ENCODE results near the gene MALAT1.
A peak's percentile ranks its signal among the peaks of the same experiment; 100 is the strongest.

DNA sequence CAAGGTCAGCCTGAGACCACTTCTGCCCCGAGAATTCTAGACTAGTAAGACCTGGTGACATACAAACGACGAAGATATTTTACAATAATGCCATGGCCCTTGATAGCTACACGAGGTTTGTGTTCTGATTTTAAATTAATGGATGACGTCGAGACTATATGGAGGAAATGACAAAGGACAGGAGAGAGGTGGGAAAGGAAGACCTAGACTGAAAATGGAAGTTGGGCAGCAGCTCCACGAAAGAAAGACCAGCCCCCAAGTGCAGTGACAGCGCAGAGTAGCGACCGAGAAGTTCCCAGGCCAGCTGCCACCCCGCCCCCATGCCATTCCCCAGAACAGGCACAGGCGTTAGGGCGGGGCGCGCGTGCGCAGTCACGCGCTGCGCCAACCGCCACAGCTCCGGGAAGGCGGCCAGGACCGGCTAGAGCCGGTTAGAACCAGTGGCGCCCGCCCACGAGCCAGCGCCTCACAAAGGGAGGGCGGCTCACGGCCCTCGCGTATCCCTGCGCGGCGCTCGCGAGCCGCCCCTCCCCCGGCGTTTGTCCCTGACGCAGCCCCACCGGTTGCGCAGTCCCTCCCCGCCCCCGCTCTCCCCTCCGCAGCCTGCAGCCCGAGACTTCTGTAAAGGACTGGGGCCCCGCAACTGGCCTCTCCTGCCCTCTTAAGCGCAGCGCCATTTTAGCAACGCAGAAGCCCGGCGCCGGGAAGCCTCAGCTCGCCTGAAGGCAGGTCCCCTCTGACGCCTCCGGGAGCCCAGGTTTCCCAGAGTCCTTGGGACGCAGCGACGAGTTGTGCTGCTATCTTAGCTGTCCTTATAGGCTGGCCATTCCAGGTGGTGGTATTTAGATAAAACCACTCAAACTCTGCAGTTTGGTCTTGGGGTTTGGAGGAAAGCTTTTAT, 1.5 kb upstream of the MALAT1 start:
- peak; percentile 52 for TF ChIP-seq NRF1 (conservative IDR thresholded peaks at IDR 0.05; ENCODE audit: low read depth, low read length)
- TF ChIP-seq, protein P1, sequence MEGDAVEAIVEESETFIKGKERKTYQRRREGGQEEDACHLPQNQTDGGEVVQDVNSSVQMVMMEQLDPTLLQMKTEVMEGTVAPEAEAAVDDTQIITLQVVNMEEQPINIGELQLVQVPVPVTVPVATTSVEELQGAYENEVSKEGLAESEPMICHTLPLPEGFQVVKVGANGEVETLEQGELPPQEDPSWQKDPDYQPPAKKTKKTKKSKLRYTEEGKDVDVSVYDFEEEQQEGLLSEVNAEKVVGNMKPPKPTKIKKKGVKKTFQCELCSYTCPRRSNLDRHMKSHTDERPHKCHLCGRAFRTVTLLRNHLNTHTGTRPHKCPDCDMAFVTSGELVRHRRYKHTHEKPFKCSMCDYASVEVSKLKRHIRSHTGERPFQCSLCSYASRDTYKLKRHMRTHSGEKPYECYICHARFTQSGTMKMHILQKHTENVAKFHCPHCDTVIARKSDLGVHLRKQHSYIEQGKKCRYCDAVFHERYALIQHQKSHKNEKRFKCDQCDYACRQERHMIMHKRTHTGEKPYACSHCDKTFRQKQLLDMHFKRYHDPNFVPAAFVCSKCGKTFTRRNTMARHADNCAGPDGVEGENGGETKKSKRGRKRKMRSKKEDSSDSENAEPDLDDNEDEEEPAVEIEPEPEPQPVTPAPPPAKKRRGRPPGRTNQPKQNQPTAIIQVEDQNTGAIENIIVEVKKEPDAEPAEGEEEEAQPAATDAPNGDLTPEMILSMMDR (IDR thresholded peaks at IDR 0.05 in 2 of 3, conservative IDR thresholded peaks at IDR 0.05 in 1 of 3; ENCODE audit: control insufficient read depth in 2 of 3, extremely low read depth in 1 of 3, insufficient read depth in 1 of 3, low read depth in 3 of 3, low read length in 3 of 3), result no peak
- peak; percentile 86 for TF ChIP-seq SP1 (IDR thresholded peaks at IDR 0.05; ENCODE audit: low read depth, low read length)
- TF ChIP-seq BRCA1 (IDR thresholded peaks at IDR 0.05; ENCODE audit: low read depth, low read length), result no peak
- TF ChIP-seq GABPA (IDR thresholded peaks at IDR 0.05; ENCODE audit: low read depth), result no peak
- TF ChIP-seq MXI1 (IDR thresholded peaks at IDR 0.05; ENCODE audit: low read depth, low read length), result peak; percentile 20; the same call in 1 of the 2 replicates
- TF ChIP-seq, protein P2, sequence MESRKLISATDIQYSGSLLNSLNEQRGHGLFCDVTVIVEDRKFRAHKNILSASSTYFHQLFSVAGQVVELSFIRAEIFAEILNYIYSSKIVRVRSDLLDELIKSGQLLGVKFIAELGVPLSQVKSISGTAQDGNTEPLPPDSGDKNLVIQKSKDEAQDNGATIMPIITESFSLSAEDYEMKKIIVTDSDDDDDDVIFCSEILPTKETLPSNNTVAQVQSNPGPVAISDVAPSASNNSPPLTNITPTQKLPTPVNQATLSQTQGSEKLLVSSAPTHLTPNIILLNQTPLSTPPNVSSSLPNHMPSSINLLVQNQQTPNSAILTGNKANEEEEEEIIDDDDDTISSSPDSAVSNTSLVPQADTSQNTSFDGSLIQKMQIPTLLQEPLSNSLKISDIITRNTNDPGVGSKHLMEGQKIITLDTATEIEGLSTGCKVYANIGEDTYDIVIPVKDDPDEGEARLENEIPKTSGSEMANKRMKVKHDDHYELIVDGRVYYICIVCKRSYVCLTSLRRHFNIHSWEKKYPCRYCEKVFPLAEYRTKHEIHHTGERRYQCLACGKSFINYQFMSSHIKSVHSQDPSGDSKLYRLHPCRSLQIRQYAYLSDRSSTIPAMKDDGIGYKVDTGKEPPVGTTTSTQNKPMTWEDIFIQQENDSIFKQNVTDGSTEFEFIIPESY (IDR thresholded peaks at IDR 0.05), result no peak
- TF ChIP-seq POLR2AphosphoS5 (IDR thresholded peaks at IDR 0.05; ENCODE audit: low read length), result peak; percentile 79
- no peak for TF ChIP-seq EZH2 (IDR thresholded peaks at IDR 0.05; ENCODE audit: borderline replicate concordance, control insufficient read depth, low read depth, low read length)
- no peak for TF ChIP-seq FOXK2 (IDR thresholded peaks at IDR 0.05)
- TF ChIP-seq BCL11A (IDR thresholded peaks at IDR 0.05; ENCODE audit: low read depth, low read length), result peak; percentile 15; the same call in 1 of the 2 replicates

All from GM12878 (cell line).